Small intestine (tissue), 7 donors: ENCODE results near the gene SLC35B2. TPM values are rescaled to one million over a fixed set of nuclear protein-coding genes. Genes with fewer than 3 reads are reported as not detected.

ENCODE experiments used
- DNase-seq, 2 donors: peaks; one replicate each; pipeline versions ENCODE4 v3.0.0 to v3.0.0-alpha.2; 2013
- FAIRE-seq: peaks from 2 replicates; lab custom pipeline; 2012; peaks lifted over from hg19 to GRCh38; lab: Jason Lieb, UNC
- H3K27ac ChIP-seq, 3 donors: one replicate each; pipeline ENCODE4 v1.5.1; 2013; ENCODE audit warnings: low read length in 2 of 3, mild to moderate bottlenecking in 2 of 3, control low read depth in 1 of 3, inconsistent platforms in 1 of 3, low read depth in 1 of 3, moderate library complexity in 1 of 3
- H3K27me3 ChIP-seq, 3 donors: one replicate each; pipeline ENCODE4 v1.6.1; 2013; ENCODE audit warnings: low read length in 3 of 3, inconsistent platforms in 1 of 3; ENCODE audit not compliant: control insufficient read depth in 3 of 3, insufficient read depth in 3 of 3
- H3K36me3 ChIP-seq, 3 donors: one replicate each; pipeline ENCODE4 v1.6.1; 2013; ENCODE audit warnings: low read length in 3 of 3, inconsistent platforms in 1 of 3, low read depth in 1 of 3, mild to moderate bottlenecking in 1 of 3, moderate library complexity in 1 of 3; ENCODE audit not compliant: control insufficient read depth in 3 of 3, insufficient read depth in 2 of 3
- H3K4me1 ChIP-seq, 3 donors: one replicate each; pipeline ENCODE4 v1.6.1; 2013; ENCODE audit warnings: low read length in 2 of 3, inconsistent platforms in 1 of 3, low read depth in 1 of 3, mild to moderate bottlenecking in 1 of 3, moderate library complexity in 1 of 3; ENCODE audit not compliant: control insufficient read depth in 3 of 3, insufficient read depth in 2 of 3
- H3K4me3 ChIP-seq, 3 donors: one replicate each; pipeline ENCODE4 v1.5.1; 2013; ENCODE audit warnings: low read length in 3 of 3, control low read depth in 1 of 3, inconsistent platforms in 1 of 3, low read depth in 1 of 3, mild to moderate bottlenecking in 1 of 3, moderate library complexity in 1 of 3
- H3K9me3 ChIP-seq, 2 donors: one replicate each; pipeline ENCODE4 v1.6.1; 2013; ENCODE audit warnings: low read depth in 1 of 2, low read length in 1 of 2; ENCODE audit not compliant: control insufficient read depth in 2 of 2, insufficient read depth in 1 of 2
- WGBS, 3 donors: extraction: QIAGEN DNeasy Blood & Tissue Kit; methylation state at CpG; one replicate each; pipeline ENCODE4 v1.1.7; 2013; 5-methylcytosine and 5-hydroxymethylcytosine counted together
- polyA plus RNA-seq, 4 donors: library from polyadenylated mRNA; stranded (reverse) in 3 of 4; unstranded in 1 of 4; fragments of 200-250 nt in 3 of 4; fragments of 120-200 nt in 1 of 4; gene quantifications; one replicate each; pipeline versions ENCODE4 v1.2.1 to v1.2.3, GENCODE V29; 2013
- donor health status: healthy with polysubstance abuse.
- donor health status: control.
- donor health status: control.
- donor health status: Bipolar disorder and iron deficiency.
- donor health status: healthy.

SLC35B2 gene
- polyA plus RNA-seq, 4 donors, result 6.5 to 41.7 (median 22.3) TPM

GRCh38 chr6:44243345-44243744 is 14.0 kb downstream of the SLC35B2 start:
- DNase-seq, result no peak
- Histone ChIP-seq H3K27ac (no peak overlapping the region), H3K4me1 (peaks cover 0 to 11% (median 0%) of the 10 kb centered on the region in 3 donors), H3K36me3 (peaks cover 0 to 6% (median 0%) of the 10 kb centered on the region in 3 donors), H3K9me3 (no peaks in the 10 kb centered on the region), H3K4me3 (no peak overlapping the region), H3K27me3 (no peaks in the 10 kb centered on the region)
- WGBS, 3 donors, result 91 to 98% (median 96%) methylated on average over 7 of the region's 7 CpGs
- FAIRE-seq, result no peak

- peaks cover 0 to 7% (median 0%) of the 10 kb centered on the region in 3 donors for H3K36me3 ChIP-seq
- no peaks in the 10 kb centered on the region for H3K9me3 ChIP-seq
- H3K27ac ChIP-seq, result peak overlapping the region in 1 of 3 donors; percentile 16
- no peak overlapping the region for H3K4me3 ChIP-seq
- WGBS, 3 donors, result 62 to 82% (median 67%) methylated on average over 7 of the region's 7 CpGs
- FAIRE-seq, result no peak
- DNase-seq, result peak; percentile 19 to 32
- no peaks in the 10 kb centered on the region for H3K27me3 ChIP-seq
- peaks cover 0 to 26% (median 4%) of the 10 kb centered on the region in 3 donors for H3K4me1 ChIP-seq
These were observed 18.5 kb downstream of the SLC35B2 start for GRCh38 chr6:44238687-44239350.

- H3K4me3 ChIP-seq, result peak overlapping the region; percentile 28 to 73 (median 61)
- no peak for FAIRE-seq
- peak; percentile 74 to 91 for DNase-seq
- no peaks in the 10 kb centered on the region for H3K9me3 ChIP-seq
- no peaks in the 10 kb centered on the region for H3K27me3 ChIP-seq
- peak overlapping the region; percentile 85 to 98 (median 92) for H3K27ac ChIP-seq
- H3K4me1 ChIP-seq, result peaks cover 0 to 26% (median 4%) of the 10 kb centered on the region in 3 donors
- peaks cover 0 to 15% (median 0%) of the 10 kb centered on the region in 3 donors for H3K36me3 ChIP-seq
- WGBS, 3 donors, result 2% methylated on average over 40 to 42 of the region's 42 CpGs
These were observed 19.4 kb downstream of the SLC35B2 start for GRCh38 chr6:44237813-44238433.

- no peaks in the 10 kb centered on the region for H3K27me3 ChIP-seq
- peaks cover 0 to 26% (median 4%) of the 10 kb centered on the region in 3 donors for H3K4me1 ChIP-seq
- H3K27ac ChIP-seq, result peak overlapping the region; percentile 85 to 98 (median 92)
- 7 to 23% (median 13%) methylated on average over 22 of the region's 22 CpGs for WGBS, 3 donors
- DNase-seq (peak; percentile 95 to 98), FAIRE-seq (no peak)
- H3K9me3 ChIP-seq, result no peaks in the 10 kb centered on the region
- peaks cover 0 to 21% (median 0%) of the 10 kb centered on the region in 3 donors for H3K36me3 ChIP-seq
- H3K4me3 ChIP-seq, result peak overlapping the region; percentile 28 to 73 (median 61)
These were observed 20.1 kb downstream of the SLC35B2 start for GRCh38 chr6:44237021-44237812.

- DNase-seq, result no peak
- no peaks in the 10 kb centered on the region for H3K27me3 ChIP-seq
- no peaks in the 10 kb centered on the region for H3K9me3 ChIP-seq
- no peak overlapping the region for H3K27ac ChIP-seq
- peaks cover 0 to 26% (median 4%) of the 10 kb centered on the region in 3 donors for H3K4me1 ChIP-seq
- 92 to 96% (median 93%) methylated on average over 6 of the region's 6 CpGs for WGBS, 3 donors
- H3K36me3 ChIP-seq, result peaks cover 0 to 28% (median 0%) of the 10 kb centered on the region in 3 donors
- no peak for FAIRE-seq
- H3K4me3 ChIP-seq, result no peak overlapping the region
These were observed 21.3 kb downstream of the SLC35B2 start for GRCh38 chr6:44235891-44236516.

- Histone ChIP-seq H3K27me3 (no peaks in the 10 kb centered on the region), H3K4me1 (peaks cover 0 to 26% (median 4%) of the 10 kb centered on the region in 3 donors), H3K36me3 (peaks cover 0 to 36% (median 0%) of the 10 kb centered on the region in 3 donors), H3K9me3 (no peaks in the 10 kb centered on the region), H3K4me3 (no peak overlapping the region), H3K27ac (peak overlapping the region in 1 of 3 donors; percentile 49)
- 75 to 88% (median 85%) methylated on average over 6 of the region's 6 CpGs for WGBS, 3 donors
- DNase-seq, result no peak
- no peak for FAIRE-seq
These were observed 22.1 kb downstream of the SLC35B2 start for GRCh38 chr6:44235269-44235668.

- FAIRE-seq (no peak), DNase-seq (peak; percentile 61 to 62)
- peaks cover 0 to 45% (median 0%) of the 10 kb centered on the region in 3 donors for H3K36me3 ChIP-seq
- peak overlapping the region in 2 of 3 donors; percentile 35 to 49 for H3K27ac ChIP-seq
- no peaks in the 10 kb centered on the region for H3K27me3 ChIP-seq
- H3K9me3 ChIP-seq, result no peaks in the 10 kb centered on the region
- 45 to 56% (median 47%) methylated on average over 5 of the region's 5 CpGs for WGBS, 3 donors
- no peak overlapping the region for H3K4me3 ChIP-seq
- peaks cover 0 to 26% (median 4%) of the 10 kb centered on the region in 3 donors for H3K4me1 ChIP-seq
These were observed 23.0 kb downstream of the SLC35B2 start for GRCh38 chr6:44234101-44235025.
